ENCODE data around the gene KDM4B. TPM values are rescaled to one million over a fixed set of nuclear protein-coding genes. Genes with fewer than 3 reads are reported as not detected.

The KDM4B gene
- total and polyA plus RNA-seq, 2 of the 8 experiments (the other 6 are each of a cell fraction or from before 2014, with no cell fraction given), result 12.0 to 31.9 TPM

DNA sequence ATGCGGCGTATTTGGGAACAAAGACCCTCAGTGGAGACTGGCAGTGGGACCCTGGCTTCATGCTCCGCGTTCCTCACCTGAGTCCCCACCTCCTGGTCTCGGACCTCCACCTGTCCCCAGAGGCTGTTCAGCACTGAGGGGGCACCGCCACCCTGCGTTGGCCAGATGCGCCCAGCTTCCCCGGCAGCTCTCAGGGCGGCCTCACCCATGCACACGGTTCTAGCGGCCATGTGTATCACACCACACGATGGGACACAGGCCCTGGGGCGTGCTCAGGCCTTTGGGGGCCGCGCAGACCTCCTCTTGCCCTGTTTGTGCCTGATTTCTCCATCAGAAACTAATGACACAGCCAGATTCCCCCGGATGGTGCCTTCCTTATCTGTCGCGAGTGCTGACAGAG is 138.1 kb downstream of the KDM4B start (continued):
- no peak for TF ChIP-seq RFX5 (IDR thresholded peaks at IDR 0.05; ENCODE audit: borderline replicate concordance, low read depth, low read length)
